ENCODE results near the gene RIN1. TPM values are rescaled to one million over a fixed set of nuclear protein-coding genes. Genes with fewer than 3 reads are reported as not detected.
A peak's percentile ranks its signal among the peaks of the same experiment; 100 is the strongest.
"Not testable (repeated sequence)": the region's sequence is repeated elsewhere in the genome, so short reads cannot be mapped to it uniquely, and the experiment has no call there.

The RIN1 gene
- polyA plus RNA-seq, 3 donors: 4.8 to 9.0 (median 6.5) TPM

- peak overlapping the region; percentile 74 for H3K27ac ChIP-seq (ENCODE audit: low read depth, low read length)
- whole genome bisulfite sequencing, 3 donors: 37 to 59% (median 42%) methylated on average over 19 to 21 of the region's 21 CpGs
Observed at GRCh38 chr11:66326261-66327111, 9.7 kb downstream of the RIN1 start.

DNA sequence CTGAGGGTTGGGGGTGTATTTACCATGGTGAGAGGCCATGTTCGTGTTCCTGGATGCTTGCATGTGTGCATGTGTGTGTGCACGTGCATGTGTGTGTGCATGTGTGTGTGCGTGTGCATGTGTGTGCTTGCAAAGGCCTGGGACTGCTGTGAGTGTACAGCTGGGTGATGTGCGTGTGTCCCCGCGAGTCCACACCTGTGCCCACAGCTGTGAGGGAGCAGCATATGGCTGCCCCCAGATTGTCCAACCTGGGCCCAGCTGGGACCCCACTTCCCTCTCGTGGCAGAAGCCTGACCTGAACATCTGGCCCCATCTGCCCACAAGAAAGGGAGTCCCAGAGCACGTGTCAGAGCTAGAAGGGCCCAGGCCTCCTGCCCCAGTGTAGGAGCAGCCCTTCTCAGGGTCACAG, 11.0 kb downstream of the RIN1 start:
- no peak overlapping the region for H3K27ac ChIP-seq (ENCODE audit: low read depth, low read length)
- 73 to 76% (median 74%) methylated on average over 8 of the region's 8 CpGs for WGBS, 3 donors

GRCh38 chr11:66324664-66325063, 11.6 kb downstream of the RIN1 start:
- H3K27ac ChIP-seq (ENCODE audit: low read depth, low read length): no peak overlapping the region
- WGBS, 3 donors: 52 to 68% (median 63%) methylated on average over 8 to 10 of the region's 10 CpGs

DNA sequence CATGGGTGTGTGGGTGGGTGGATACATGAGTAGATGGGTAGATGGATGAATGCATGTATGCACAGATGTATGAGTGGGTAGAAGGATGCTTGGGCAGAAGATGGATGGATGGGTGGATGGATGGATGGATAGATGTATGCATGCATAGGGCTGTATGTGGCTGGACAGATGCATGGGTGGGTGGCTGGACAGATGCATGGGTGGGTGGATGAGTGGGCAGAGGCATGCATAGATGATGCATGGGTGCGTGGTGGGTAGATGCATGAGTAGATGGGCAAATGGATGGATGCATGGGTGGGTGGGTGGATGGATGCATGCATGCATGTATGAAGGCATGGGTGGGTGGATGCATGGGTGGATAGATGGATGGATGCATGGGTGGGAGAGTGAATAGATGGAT, 12.6 kb downstream of the RIN1 start:
- no peak overlapping the region for H3K27ac ChIP-seq (ENCODE audit: low read depth, low read length)
- WGBS, 3 donors: 95 to 100% (median 100%) methylated on average over 1 of the region's 1 CpG

DNA sequence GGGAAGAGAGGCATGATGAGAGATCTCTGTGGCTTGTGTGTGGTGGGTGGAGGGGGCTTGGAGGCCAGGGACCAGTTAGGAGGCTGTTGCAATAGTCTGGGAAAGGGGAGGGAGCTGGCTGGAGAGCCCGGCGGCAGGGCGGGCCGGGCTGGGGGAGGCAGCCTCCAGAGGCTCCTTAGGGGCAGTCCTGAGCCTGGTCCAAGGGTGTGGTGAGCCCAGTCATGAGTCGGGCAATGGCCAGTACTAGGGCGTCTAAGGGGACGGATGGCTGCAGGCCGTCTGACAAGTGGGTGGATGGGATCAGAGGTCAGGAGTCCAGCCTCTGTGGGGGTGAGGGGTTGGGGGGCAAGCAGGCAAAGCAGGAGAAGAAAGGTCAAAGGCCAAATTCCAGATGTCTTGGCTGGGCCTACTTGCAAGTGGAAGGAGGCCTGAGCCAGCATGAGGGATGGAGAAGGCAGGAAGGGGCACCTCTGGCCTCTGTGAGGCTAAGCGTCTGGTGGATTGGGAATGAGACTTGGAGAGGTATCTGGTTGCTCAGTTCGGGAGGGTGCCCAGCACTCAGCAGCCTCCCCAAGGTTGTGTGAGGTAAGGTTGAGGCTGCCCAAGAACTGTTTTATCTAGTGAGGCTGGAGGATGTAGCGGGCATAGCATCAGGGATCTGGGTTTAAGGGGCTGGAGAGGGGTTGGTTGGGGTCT, 13.4 kb downstream of the RIN1 start:
- WGBS, 3 donors: 62 to 78% (median 64%) methylated on average over 11 of the region's 11 CpGs
- no peak overlapping the region for H3K27ac ChIP-seq (ENCODE audit: low read depth, low read length)

DNA sequence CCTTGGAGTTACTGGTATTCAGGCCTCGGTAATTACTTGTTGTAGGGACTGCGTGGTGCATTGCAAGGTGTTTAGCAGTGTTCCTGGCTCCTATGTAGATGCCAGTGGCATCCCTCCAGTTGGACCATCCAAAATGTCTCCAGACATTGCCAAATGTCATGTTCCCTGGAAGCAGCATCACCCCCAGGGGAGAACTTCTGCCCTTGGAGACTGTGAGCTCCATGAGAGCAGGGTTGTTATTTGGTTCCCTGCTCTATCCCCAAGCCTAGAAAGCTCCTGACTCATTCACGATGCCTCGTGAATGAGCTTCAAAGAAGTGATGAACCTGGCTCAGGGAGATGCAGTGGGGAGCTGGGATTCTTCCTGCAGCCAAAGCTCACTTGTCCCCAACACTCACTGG, 14.6 kb downstream of the RIN1 start:
- H3K27ac ChIP-seq (ENCODE audit: low read depth, low read length): no peak overlapping the region
- WGBS, 3 donors: 67 to 80% (median 76%) methylated on average over 4 of the region's 4 CpGs

- H3K27ac ChIP-seq (ENCODE audit: low read depth, low read length): not testable (repeated sequence)
- 84 to 96% (median 89%) methylated on average over 6 of the region's 6 CpGs for WGBS, 3 donors
Observed at GRCh38 chr11:66320748-66321147, 15.5 kb downstream of the RIN1 start.

GRCh38 chr11:66320289-66320688, 15.9 kb downstream of the RIN1 start:
- not testable (repeated sequence) for H3K27ac ChIP-seq (ENCODE audit: low read depth, low read length)
- 67 to 99% (median 91%) methylated on average over 1 to 2 of the region's 2 CpGs for WGBS, 3 donors

GRCh38 chr11:66318600-66318970, 17.6 kb downstream of the RIN1 start:
- 39 to 76% (median 48%) methylated on average over 3 of the region's 3 CpGs for WGBS, 3 donors
- H3K27ac ChIP-seq (ENCODE audit: low read depth, low read length): no peak overlapping the region

DNA sequence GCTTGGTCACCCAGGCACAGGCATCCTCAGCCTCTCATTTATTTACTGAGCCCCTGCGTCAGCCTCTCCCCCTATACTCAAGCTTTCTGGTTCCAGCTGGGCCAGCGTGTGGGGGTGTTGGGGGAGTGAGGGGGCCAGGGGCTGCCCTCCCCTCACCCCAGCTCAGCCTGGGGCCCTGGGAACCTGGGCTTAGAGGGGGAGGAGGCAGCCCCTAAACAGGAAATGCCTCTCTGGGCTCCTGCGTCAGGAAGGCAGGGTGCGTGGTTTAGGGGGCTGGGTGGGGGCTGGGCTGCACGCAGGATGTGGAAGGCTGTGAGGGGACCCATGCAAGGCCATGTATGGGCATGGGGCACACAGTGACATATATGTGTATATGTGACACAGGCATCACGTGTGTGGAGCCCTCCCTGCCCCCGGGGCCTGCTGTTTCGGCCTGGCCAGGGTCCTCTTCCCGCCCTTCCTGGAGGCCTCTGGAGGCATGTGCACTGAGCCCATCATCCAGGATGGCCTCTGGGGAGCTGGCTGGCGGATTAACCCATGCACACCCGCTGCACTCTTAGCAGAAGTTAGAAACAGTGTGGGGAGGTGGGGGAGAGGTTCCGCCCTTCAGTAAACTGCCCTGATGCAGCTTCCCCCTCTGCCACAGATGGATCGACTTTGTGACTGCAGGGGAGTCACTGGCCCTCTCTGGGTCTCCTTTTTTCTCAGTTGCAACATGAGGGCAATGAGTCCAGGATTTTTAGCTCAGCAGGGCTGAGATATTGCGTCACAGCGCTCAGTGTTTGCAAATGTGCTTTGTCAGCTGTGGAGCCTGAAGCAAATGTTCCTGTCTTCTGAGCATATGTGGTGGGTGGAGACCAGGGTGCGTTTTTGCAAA, 18.3 kb downstream of the RIN1 start:
- 13 to 43% (median 15%) methylated on average over 15 to 16 of the region's 16 CpGs for WGBS, 3 donors
- H3K27ac ChIP-seq (ENCODE audit: low read depth, low read length): peak overlapping the region; percentile 20

DNA sequence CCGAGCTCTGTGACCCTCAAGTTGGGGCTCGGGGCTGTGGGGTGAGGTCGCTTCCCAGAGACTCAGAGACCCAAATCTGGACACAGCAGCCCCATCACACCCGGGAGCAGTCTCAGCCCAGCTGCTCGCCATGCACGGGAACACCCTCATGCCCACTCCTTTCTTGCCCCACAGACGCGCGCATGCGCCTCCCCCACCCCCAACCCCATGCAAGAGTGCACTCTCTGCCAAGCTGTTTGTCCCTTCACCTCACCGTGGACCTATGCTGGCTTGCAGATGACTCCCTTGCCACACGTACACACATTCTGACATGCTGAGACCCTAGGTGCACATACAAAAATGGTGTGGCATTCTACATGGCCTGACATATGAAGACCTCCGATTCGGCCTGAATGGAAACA, 18.9 kb downstream of the RIN1 start:
- WGBS, 3 donors: 3 to 37% (median 5%) methylated on average over 12 to 14 of the region's 14 CpGs

GRCh38 chr11:66316849-66317251, 19.4 kb downstream of the RIN1 start, which contains the start of gene CD248:
TSS of gene CD248 (minus strand) at chr11:66317044. CDS start at chr11:66317027, 17 bp downstream.
- H3K27ac ChIP-seq (ENCODE audit: low read depth, low read length): peak within 1 kb of the TSS; percentile 72
- WGBS, 3 donors: 11 to 30% (median 13%) methylated on average over 19 to 29 of the region's 29 CpGs

More for the DNA sequence above, 18.9 kb downstream of the RIN1 start:
- H3K27ac ChIP-seq (ENCODE audit: low read depth, low read length): peak overlapping the region; percentile 72

- no peak overlapping the region for H3K27ac ChIP-seq (ENCODE audit: low read depth, low read length)
- WGBS, 3 donors: 47 to 75% (median 65%) methylated on average over 51 to 52 of the region's 52 CpGs
Observed at GRCh38 chr11:66315921-66316811, 20.1 kb downstream of the RIN1 start.

GRCh38 chr11:66315498-66315885, 20.7 kb downstream of the RIN1 start:
- 69 to 89% (median 72%) methylated on average over 11 to 14 of the region's 14 CpGs for WGBS, 3 donors
- H3K27ac ChIP-seq (ENCODE audit: low read depth, low read length): no peak overlapping the region

DNA sequence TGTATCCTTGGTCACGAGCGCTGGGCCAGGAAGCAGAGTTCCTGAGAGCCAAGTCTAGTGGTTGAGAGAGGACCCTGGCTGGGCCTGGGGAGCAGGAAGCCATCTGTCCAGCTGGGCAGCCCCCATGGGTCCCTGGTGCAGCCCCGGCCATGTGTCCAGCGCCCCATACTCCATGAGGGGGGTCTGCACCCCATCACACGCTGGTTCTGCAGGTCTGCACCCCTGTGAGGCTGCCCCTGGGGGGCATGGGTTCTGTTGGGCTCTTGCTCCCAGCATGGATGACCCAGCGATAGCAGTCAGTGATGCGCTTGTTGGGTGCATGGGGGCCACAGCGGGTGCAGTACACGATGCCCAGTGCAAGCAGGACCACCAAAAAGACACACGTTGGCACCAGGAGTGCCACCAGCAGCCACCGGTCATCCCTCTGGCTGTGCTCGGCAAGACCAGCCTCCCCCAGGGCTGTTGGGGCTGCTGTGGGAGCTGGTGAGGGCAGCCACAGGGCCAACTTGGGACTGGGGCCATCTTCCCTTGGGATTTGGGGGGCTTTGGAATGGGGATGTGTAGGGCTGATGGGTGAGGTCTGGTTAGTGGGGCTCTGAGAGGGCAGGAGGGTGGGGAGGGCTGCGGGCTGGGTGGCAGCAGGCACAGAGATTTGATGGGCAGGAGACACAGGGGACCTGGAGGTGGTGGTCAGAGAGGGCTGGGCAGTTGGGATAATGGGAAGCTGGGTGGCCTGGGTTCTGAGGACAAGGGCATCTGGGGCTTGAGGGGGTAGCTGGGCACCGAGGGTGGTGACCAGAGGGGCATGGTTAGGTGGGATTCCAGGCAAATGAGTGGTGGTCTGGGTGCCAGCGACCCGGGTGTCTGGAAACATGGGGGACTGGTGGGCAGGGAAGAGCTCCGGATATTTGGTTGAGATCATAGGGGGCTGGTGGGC, 21.4 kb downstream of the RIN1 start:
- 52 to 80% (median 67%) methylated on average over 17 of the region's 17 CpGs for WGBS, 3 donors
- H3K27ac ChIP-seq (ENCODE audit: low read depth, low read length): no peak overlapping the region

DNA sequence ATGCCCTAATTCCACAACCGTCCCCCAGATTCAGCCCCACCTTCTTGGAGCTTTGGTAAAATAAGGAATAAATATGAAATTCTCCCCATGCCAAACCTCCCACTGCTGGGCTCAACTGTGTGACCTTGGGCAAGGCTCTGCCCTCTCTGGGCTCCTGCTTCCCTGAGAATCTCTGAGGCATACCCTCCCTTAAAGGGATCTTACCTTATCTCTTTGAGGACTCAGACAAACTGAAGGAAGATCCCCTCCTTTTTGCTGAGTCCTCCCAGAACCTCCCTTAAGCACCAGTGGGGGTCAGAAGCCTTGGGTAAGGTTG, 22.1 kb downstream of the RIN1 start:
- no peak overlapping the region for H3K27ac ChIP-seq (ENCODE audit: low read depth, low read length)
- WGBS, 3 donors: 55 to 100% (median 76%) methylated on average over 1 of the region's 1 CpG

Measured in adipose tissue (tissue), 3 donors.